HEK293 (cell line): ENCODE measurements around the gene NUDT3.

Source experiments
- ATF2 ChIP-seq: fragments of 450-650 bp; formaldehyde crosslinking; IDR thresholded peaks from 2 replicates; pipeline ENCODE4 v1.5.1; 2016; ENCODE audit warnings: missing biosample characterization, missing genetic modification characterization, low read depth
- BCL11A ChIP-seq: fragments of 450-650 bp; formaldehyde crosslinking; IDR thresholded peaks from 2 replicates; pipeline ENCODE4 v1.5.1; 2016; ENCODE audit warnings: low read depth, missing biosample characterization, missing genetic modification characterization
- CTCF ChIP-seq: fragments of 450-650 bp; formaldehyde crosslinking; IDR thresholded peaks from 2 replicates; pipeline ENCODE4 v1.5.1; 2016; ENCODE audit warnings: missing biosample characterization, missing genetic modification characterization
- PBX3 ChIP-seq: sonication (generic); formaldehyde crosslinking; IDR thresholded peaks from 2 replicates; pipeline ENCODE4 v1.8.1; 2022; ENCODE audit warnings: mild to moderate bottlenecking, moderate library complexity, missing genetic modification reagents
- REST ChIP-seq: fragments of 450-650 bp; formaldehyde crosslinking; IDR thresholded peaks from 2 replicates; pipeline ENCODE4 v1.5.1; 2016; ENCODE audit warnings: missing biosample characterization, missing genetic modification characterization
- ZBTB10 ChIP-seq: fragments of 450-650 bp; formaldehyde crosslinking; IDR thresholded peaks from 2 replicates; pipeline ENCODE4 v1.5.1; 2016; ENCODE audit warnings: missing biosample characterization, missing genetic modification characterization
- ZBTB7A ChIP-seq: fragments of 450-650 bp; formaldehyde crosslinking; IDR thresholded peaks from 2 replicates; pipeline ENCODE4 v1.5.1; 2016; ENCODE audit warnings: low read depth, missing biosample characterization, missing genetic modification characterization
- ZNF146 ChIP-seq: fragments of 450-650 bp; formaldehyde crosslinking; IDR thresholded peaks from 2 replicates; pipeline ENCODE4 v1.5.1; 2016; ENCODE audit warnings: missing biosample characterization, missing genetic modification characterization
- ZNF449 ChIP-seq: fragments of 450-650 bp; formaldehyde crosslinking; IDR thresholded peaks from 2 replicates; pipeline ENCODE4 v1.5.1; 2017; ENCODE audit warnings: missing biosample characterization, mild to moderate bottlenecking, missing genetic modification characterization, moderate library complexity
- ZNF621 ChIP-seq: fragments of 450-650 bp; formaldehyde crosslinking; IDR thresholded peaks from 2 replicates; pipeline ENCODE4 v1.5.1; 2017; ENCODE audit warnings: missing biosample characterization, missing genetic modification characterization
- ZSCAN5A ChIP-seq: fragments of 450-650 bp; formaldehyde crosslinking; IDR thresholded peaks from 2 replicates; pipeline ENCODE4 v1.5.1; 2016; ENCODE audit warnings: missing biosample characterization, missing genetic modification characterization

GRCh38 chr6:34239893-34240292, 152.6 kb downstream of the NUDT3 start:
- TF ChIP-seq ATF2 (tag by site-specific recombination) (no peak), CTCF (no peak), ZNF449 (no peak), PBX3 (CRISPR knock-in tag) (no peak), ZNF146 (tag by site-specific recombination) (no peak), ZBTB7A (tag by site-specific recombination) (no peak), ZNF621 (no peak), ZBTB10 (tag by site-specific recombination) (no peak), BCL11A (tag by site-specific recombination) (no peak), REST (no peak), ZSCAN5A (tag by site-specific recombination) (no peak)
